Lower leg skin (tissue), 4 donors: Measurements from ENCODE around the gene NOLC1. TPM values are rescaled to one million over a fixed set of nuclear protein-coding genes. Genes with fewer than 3 reads are reported as not detected.

Experiments
- DNase-seq, 2 donors: peaks; one replicate each; pipeline ENCODE4 v3.0.0-alpha.2; 2019; ENCODE audit warnings: low spot score in 2 of 2
- H3K4me3 ChIP-seq: fragments of 200-600 bp; sonication (generic); 2 replicates; pipeline ENCODE4 v1.5.1; 2017; ENCODE audit warnings: mild to moderate bottlenecking, low read depth; ENCODE audit not compliant: poor library complexity, severe bottlenecking
- CTCF ChIP-seq, 3 donors: fragments of 450-650 bp; IDR thresholded peaks; one replicate each; pipeline ENCODE4 v1.5.1; 2016; ENCODE audit warnings: antibody characterized with exemption in 3 of 3, mild to moderate bottlenecking in 3 of 3, moderate library complexity in 2 of 3
- POLR2A ChIP-seq, 2 donors: fragments of 450-650 bp; IDR thresholded peaks; one replicate each; pipeline ENCODE4 v1.6.1; 2016 to 2017; ENCODE audit warnings: antibody characterized with exemption in 2 of 2, mild to moderate bottlenecking in 1 of 2, moderate library complexity in 1 of 2
- WGBS, 2 donors: methylation state at CpG; one replicate each; pipeline ENCODE4 v1.1.5; 2018; 5-methylcytosine and 5-hydroxymethylcytosine counted together
- intact Hi-C: fragments of 100-400 bp; cut with DNase I; formaldehyde crosslinking; loops from one replicate; pipeline ENCODE4 v1.15.0; 2023; ENCODE audit warnings: low total_unique reads
- total RNA-seq, 4 donors: library from RNA; depleted of rRNA; stranded (reverse); fragments of >200 nt; gene quantifications; one replicate each; pipeline ENCODE4 v1.1.0, GENCODE V29; 2016

NOLC1 gene
- total RNA-seq, 4 donors from 2014 or later: 25.7 to 41.9 (median 39.1) TPM

GRCh38 chr10:102139281-102140110, 12.7 kb upstream of the NOLC1 start:
- TF ChIP-seq POLR2A (IDR thresholded peaks at IDR 0.05): no peak
- TF ChIP-seq CTCF (IDR thresholded peaks at IDR 0.05): no peak
- intact Hi-C loops: no loop called here
- DNase-seq: no peak
- 84% methylated on average over 14 to 15 of the region's 15 CpGs for WGBS, 2 donors
- no peak overlapping the region for H3K4me3 ChIP-seq

- intact Hi-C loops: no loop called here
- DNase-seq: no peak
- TF ChIP-seq CTCF (IDR thresholded peaks at IDR 0.05): no peak
- TF ChIP-seq POLR2A (IDR thresholded peaks at IDR 0.05): no peak
- no peak overlapping the region for H3K4me3 ChIP-seq
- WGBS, 2 donors: 81 to 95% methylated on average over 3 of the region's 4 CpGs
Observed at GRCh38 chr10:102140218-102140617, 12.0 kb upstream of the NOLC1 start.

- DNase-seq: no peak
- intact Hi-C loops: no loop called here
- H3K4me3 ChIP-seq: no peak overlapping the region
- TF ChIP-seq POLR2A (IDR thresholded peaks at IDR 0.05) (no peak), CTCF (IDR thresholded peaks at IDR 0.05) (no peak)
- 89 to 95% methylated on average over 5 of the region's 5 CpGs for WGBS, 2 donors
Observed at GRCh38 chr10:102140913-102141540, 11.2 kb upstream of the NOLC1 start.

GRCh38 chr10:102141583-102142107, 10.5 kb upstream of the NOLC1 start:
- intact Hi-C loops: no loop called here
- DNase-seq: no peak
- TF ChIP-seq POLR2A (IDR thresholded peaks at IDR 0.05) (no peak), CTCF (IDR thresholded peaks at IDR 0.05) (no peak)
- WGBS, 2 donors: 83 to 100% methylated on average over 2 to 4 of the region's 4 CpGs
- no peak overlapping the region for H3K4me3 ChIP-seq

GRCh38 chr10:102146971-102147428, 5.2 kb upstream of the NOLC1 start:
- 91 to 92% methylated on average over 17 of the region's 17 CpGs for WGBS, 2 donors
- intact Hi-C loops: no loop called here
- no peak for DNase-seq
- no peak overlapping the region for H3K4me3 ChIP-seq
- TF ChIP-seq CTCF (IDR thresholded peaks at IDR 0.05) (no peak), POLR2A (IDR thresholded peaks at IDR 0.05) (no peak)
